ENCODE data around the gene CLDN11. TPM values are rescaled to one million over a fixed set of nuclear protein-coding genes. Genes with fewer than 3 reads are reported as not detected.

CLDN11 gene
- total RNA-seq, 4 donors from 2014 or later: 3.0 to 5.2 (median 3.6) TPM

- H3K27ac ChIP-seq (replicated peaks in 1 of 4): no peak overlapping the region
- no peak for TF ChIP-seq POLR2AphosphoS5 (IDR thresholded peaks at IDR 0.05)
- TF ChIP-seq EP300 (IDR thresholded peaks at IDR 0.05): no peak
- TF ChIP-seq, protein P1, sequence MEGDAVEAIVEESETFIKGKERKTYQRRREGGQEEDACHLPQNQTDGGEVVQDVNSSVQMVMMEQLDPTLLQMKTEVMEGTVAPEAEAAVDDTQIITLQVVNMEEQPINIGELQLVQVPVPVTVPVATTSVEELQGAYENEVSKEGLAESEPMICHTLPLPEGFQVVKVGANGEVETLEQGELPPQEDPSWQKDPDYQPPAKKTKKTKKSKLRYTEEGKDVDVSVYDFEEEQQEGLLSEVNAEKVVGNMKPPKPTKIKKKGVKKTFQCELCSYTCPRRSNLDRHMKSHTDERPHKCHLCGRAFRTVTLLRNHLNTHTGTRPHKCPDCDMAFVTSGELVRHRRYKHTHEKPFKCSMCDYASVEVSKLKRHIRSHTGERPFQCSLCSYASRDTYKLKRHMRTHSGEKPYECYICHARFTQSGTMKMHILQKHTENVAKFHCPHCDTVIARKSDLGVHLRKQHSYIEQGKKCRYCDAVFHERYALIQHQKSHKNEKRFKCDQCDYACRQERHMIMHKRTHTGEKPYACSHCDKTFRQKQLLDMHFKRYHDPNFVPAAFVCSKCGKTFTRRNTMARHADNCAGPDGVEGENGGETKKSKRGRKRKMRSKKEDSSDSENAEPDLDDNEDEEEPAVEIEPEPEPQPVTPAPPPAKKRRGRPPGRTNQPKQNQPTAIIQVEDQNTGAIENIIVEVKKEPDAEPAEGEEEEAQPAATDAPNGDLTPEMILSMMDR (IDR thresholded peaks at IDR 0.05): no peak
- TF ChIP-seq POLR2A (IDR thresholded peaks at IDR 0.05; ENCODE audit: low read depth): no peak
- H3K4me1 ChIP-seq: no peaks in the 10 kb centered on the region
- H3K27me3 ChIP-seq: peaks cover 0 to 5% (median 0%) of the 10 kb centered on the region in 4 donors
- WGBS: 83% methylated on average over 2 of the region's 2 CpGs
- no peaks in the 10 kb centered on the region for H3K9me3 ChIP-seq
- no peak for DNase-seq (ENCODE audit: extremely low spot score)
- H3K36me3 ChIP-seq: no peaks in the 10 kb centered on the region
- intact Hi-C loops (cut with DNase I): no loop called here
- no peak overlapping the region for H3K4me3 ChIP-seq
Observed at GRCh38 chr3:170477395-170477794, 58.7 kb downstream of the CLDN11 start.

GRCh38 chr3:170480111-170480510 lies 61.4 kb downstream of the CLDN11 start:
- no peaks in the 10 kb centered on the region for H3K27me3 ChIP-seq
- DNase-seq (ENCODE audit: extremely low spot score): no peak
- no peak for TF ChIP-seq POLR2AphosphoS5 (IDR thresholded peaks at IDR 0.05)
- TF ChIP-seq, protein P1 (IDR thresholded peaks at IDR 0.05): no peak
- TF ChIP-seq POLR2A (IDR thresholded peaks at IDR 0.05; ENCODE audit: low read depth): no peak
- TF ChIP-seq EP300 (IDR thresholded peaks at IDR 0.05): no peak
- no peak overlapping the region for H3K27ac ChIP-seq (replicated peaks in 1 of 4)
- no peaks in the 10 kb centered on the region for H3K9me3 ChIP-seq
- no peak overlapping the region for H3K4me3 ChIP-seq
- WGBS: 95% methylated on average over 4 of the region's 4 CpGs
- no peaks in the 10 kb centered on the region for H3K4me1 ChIP-seq
- intact Hi-C loops (cut with DNase I): no loop called here
- no peaks in the 10 kb centered on the region for H3K36me3 ChIP-seq

DNA sequence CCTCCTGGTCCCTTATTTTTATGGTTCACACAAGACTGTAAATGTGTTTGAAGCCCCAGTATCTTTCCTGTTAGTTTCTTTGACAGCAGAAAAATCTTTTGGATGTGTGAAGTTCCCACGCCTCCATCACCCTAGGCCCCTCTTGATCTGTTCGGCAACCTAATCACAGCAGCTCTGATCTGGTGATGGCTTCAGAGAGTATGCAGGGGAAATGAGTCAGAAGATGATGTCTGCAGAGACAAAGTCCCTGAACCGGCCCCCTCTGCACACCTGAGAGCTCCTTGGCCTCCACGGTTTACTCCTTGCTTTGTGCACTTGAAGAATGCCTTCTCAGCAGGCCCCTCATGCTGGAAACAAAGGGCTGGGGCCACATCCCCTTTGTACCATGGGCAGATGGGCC lies 63.5 kb downstream of the CLDN11 start:
- H3K4me3 ChIP-seq: no peak overlapping the region
- no peak for DNase-seq (ENCODE audit: extremely low spot score)
- intact Hi-C loops (cut with DNase I): no loop called here
- H3K4me1 ChIP-seq: no peaks in the 10 kb centered on the region
- H3K27me3 ChIP-seq: no peaks in the 10 kb centered on the region
- no peak overlapping the region for H3K27ac ChIP-seq (replicated peaks in 1 of 4)
- H3K36me3 ChIP-seq: no peaks in the 10 kb centered on the region
- H3K9me3 ChIP-seq: no peaks in the 10 kb centered on the region
- 94% methylated on average over 4 of the region's 4 CpGs for WGBS
- no peak for TF ChIP-seq EP300 (IDR thresholded peaks at IDR 0.05)
- TF ChIP-seq POLR2A (IDR thresholded peaks at IDR 0.05; ENCODE audit: low read depth): no peak
- TF ChIP-seq POLR2AphosphoS5 (IDR thresholded peaks at IDR 0.05): no peak
- TF ChIP-seq, protein P1 (IDR thresholded peaks at IDR 0.05): no peak

- no peak for DNase-seq (ENCODE audit: extremely low spot score)
- H3K9me3 ChIP-seq: no peaks in the 10 kb centered on the region
- H3K4me1 ChIP-seq: no peaks in the 10 kb centered on the region
- intact Hi-C loops (cut with DNase I): no loop called here
- H3K4me3 ChIP-seq: no peak overlapping the region
- TF ChIP-seq POLR2AphosphoS5 (IDR thresholded peaks at IDR 0.05) (no peak), POLR2A (IDR thresholded peaks at IDR 0.05; ENCODE audit: low read depth) (no peak), EP300 (IDR thresholded peaks at IDR 0.05) (no peak)
- TF ChIP-seq, protein P1 (IDR thresholded peaks at IDR 0.05): no peak
- no peaks in the 10 kb centered on the region for H3K27me3 ChIP-seq
- WGBS: 78% methylated on average over 4 of the region's 5 CpGs
- H3K36me3 ChIP-seq: no peaks in the 10 kb centered on the region
- no peak overlapping the region for H3K27ac ChIP-seq (replicated peaks in 1 of 4)
Observed at GRCh38 chr3:170483485-170484262, 65.0 kb downstream of the CLDN11 start.

Other genes with a start within 250 kb of the CLDN11 start
- 10 to 100 TPM; 53.7 to 83.1 (median 70.8) TPM for gene PHC3, start 237.1 kb upstream of the CLDN11 start, total RNA-seq
- 10 to 100 TPM; 35.7 to 90.9 (median 39.8) TPM for gene PRKCI, start 196.4 kb upstream of the CLDN11 start, total RNA-seq
- gene SKIL, start 61.2 kb upstream of the CLDN11 start, total RNA-seq: 10 to 100 TPM; 34.7 to 54.4 (median 39.5) TPM
- gene SLC7A14, start 167.2 kb downstream of the CLDN11 start, total RNA-seq: 1 to 10 TPM in 1 of 4 donors, under 1 TPM in 3; 0.42 to 1.3 (median 0.58) TPM

Measured in esophagus muscularis mucosa (tissue), 4 donors.